Natural killer cell (primary cell): ENCODE data around the gene CDCP2. TPM values are rescaled to one million over a fixed set of nuclear protein-coding genes. Genes with fewer than 3 reads are reported as not detected.
"Not testable (repeated sequence)": the region's sequence is repeated elsewhere in the genome, so short reads cannot be mapped to it uniquely, and the experiment has no call there.

ENCODE experiments used
- ATAC-seq, 3 donors: fragments of 150-1000 bp in 2 of 3; fragments of 200-7000 bp in 1 of 3; cut with Tn5 transposase; 1 replicate in 1 of 3; 2 replicates in 2 of 3; pipeline ENCODE4 v1.10.0; 2021; ENCODE audit warnings: mild to moderate bottlenecking in 2 of 3, moderate library complexity in 2 of 3
- DNase-seq, 2 donors: peaks; one replicate each; pipeline versions ENCODE4 v3.0.0 to v3.0.0-alpha.2; 2013 to 2021; ENCODE audit warnings: mixed read lengths in 1 of 2
- H3K27ac ChIP-seq: one replicate; pipeline ENCODE4 v1.5.1; 2013; ENCODE audit warnings: mild to moderate bottlenecking, low read length
- H3K27me3 ChIP-seq: one replicate; pipeline ENCODE4 v1.6.1; 2013; ENCODE audit warnings: low read length; ENCODE audit not compliant: control insufficient read depth, insufficient read depth
- H3K36me3 ChIP-seq: one replicate; pipeline ENCODE4 v1.6.1; 2013; ENCODE audit warnings: low read length; ENCODE audit not compliant: control insufficient read depth, insufficient read depth
- H3K4me1 ChIP-seq: one replicate; pipeline ENCODE4 v1.6.1; 2013; ENCODE audit warnings: low read length; ENCODE audit not compliant: control insufficient read depth, insufficient read depth
- H3K4me3 ChIP-seq: one replicate; pipeline ENCODE4 v1.5.1; 2013; ENCODE audit warnings: low read length
- H3K9me3 ChIP-seq: one replicate; pipeline ENCODE4 v1.6.1; 2013; ENCODE audit warnings: low read length; ENCODE audit not compliant: control insufficient read depth, insufficient read depth
- H3K27ac Mint-ChIP-seq, 2 donors: one replicate each; pipeline ENCODE4 v1.8.0; 2022; ENCODE audit warnings: mild to moderate bottlenecking in 2 of 2, mixed read lengths in 2 of 2, moderate library complexity in 1 of 2
- H3K27me3 Mint-ChIP-seq, 2 donors: one replicate each; pipeline ENCODE4 v1.8.0; 2022; ENCODE audit warnings: low read depth in 2 of 2, mixed read lengths in 2 of 2
- H3K36me3 Mint-ChIP-seq: one replicate; pipeline ENCODE4 v1.8.0; 2022; ENCODE audit warnings: mixed read lengths
- H3K4me1 Mint-ChIP-seq, 2 donors: one replicate each; pipeline ENCODE4 v1.8.0; 2022; ENCODE audit warnings: mixed read lengths in 2 of 2
- H3K4me3 Mint-ChIP-seq: one replicate; pipeline ENCODE4 v1.8.0; 2022; ENCODE audit warnings: mild to moderate bottlenecking, moderate library complexity, mixed read lengths
- H3K9me3 Mint-ChIP-seq, 2 donors: one replicate each; pipeline ENCODE4 v1.8.0; 2022; ENCODE audit warnings: mixed read lengths in 2 of 2
- WGBS: methylation state at CpG from one replicate; pipeline ENCODE4 v1.1.7; 2013; ENCODE audit warnings: missing lambda C conversion rate; ENCODE audit not compliant: insufficient coverage; 5-methylcytosine and 5-hydroxymethylcytosine counted together
- intact Hi-C: fragments of 100-400 bp; cut with micrococcal nuclease; formaldehyde crosslinking; loops from one replicate; pipeline ENCODE4 v1.14.2; 2022
- total RNA-seq, 4 donors: library from RNA; stranded (reverse); fragments of 120-200 nt in 1 of 4; gene quantifications; one replicate each; pipeline versions ENCODE4 v1.2.3 to v1.2.4, GENCODE V29; 2013 to 2022
- TF ChIP-seq, protein P1 (sequence below): fragments of 200-600 bp; IDR thresholded peaks from one replicate; pipeline ENCODE4 v1.8.0; 2022; ENCODE audit warnings: antibody characterized with exemption

CDCP2 gene
- total RNA-seq, 3 donors from 2014 or later (not counting 1 experiment from before 2014, with no cell fraction given) = 0.30 TPM; not detected in 2

- DNase-seq = no peak
- Mint-ChIP-seq H3K9me3 (no peaks in the 10 kb centered on the region), H3K27me3 (no peaks in the 10 kb centered on the region), H3K4me1 (no peaks in the 10 kb centered on the region), H3K27ac (no peak overlapping the region), H3K4me3 (no peak overlapping the region), H3K36me3 (no peaks in the 10 kb centered on the region)
- Histone ChIP-seq H3K36me3 (no peaks in the 10 kb centered on the region), H3K4me3 (no peak overlapping the region), H3K9me3 (no peaks in the 10 kb centered on the region), H3K27me3 (no peaks in the 10 kb centered on the region), H3K27ac (no peak overlapping the region), H3K4me1 (no peaks in the 10 kb centered on the region)
- 88% methylated on average over 9 of the region's 9 CpGs for WGBS
- intact Hi-C loops = no loop called here
- ATAC-seq = no peak
- TF ChIP-seq, protein P1, sequence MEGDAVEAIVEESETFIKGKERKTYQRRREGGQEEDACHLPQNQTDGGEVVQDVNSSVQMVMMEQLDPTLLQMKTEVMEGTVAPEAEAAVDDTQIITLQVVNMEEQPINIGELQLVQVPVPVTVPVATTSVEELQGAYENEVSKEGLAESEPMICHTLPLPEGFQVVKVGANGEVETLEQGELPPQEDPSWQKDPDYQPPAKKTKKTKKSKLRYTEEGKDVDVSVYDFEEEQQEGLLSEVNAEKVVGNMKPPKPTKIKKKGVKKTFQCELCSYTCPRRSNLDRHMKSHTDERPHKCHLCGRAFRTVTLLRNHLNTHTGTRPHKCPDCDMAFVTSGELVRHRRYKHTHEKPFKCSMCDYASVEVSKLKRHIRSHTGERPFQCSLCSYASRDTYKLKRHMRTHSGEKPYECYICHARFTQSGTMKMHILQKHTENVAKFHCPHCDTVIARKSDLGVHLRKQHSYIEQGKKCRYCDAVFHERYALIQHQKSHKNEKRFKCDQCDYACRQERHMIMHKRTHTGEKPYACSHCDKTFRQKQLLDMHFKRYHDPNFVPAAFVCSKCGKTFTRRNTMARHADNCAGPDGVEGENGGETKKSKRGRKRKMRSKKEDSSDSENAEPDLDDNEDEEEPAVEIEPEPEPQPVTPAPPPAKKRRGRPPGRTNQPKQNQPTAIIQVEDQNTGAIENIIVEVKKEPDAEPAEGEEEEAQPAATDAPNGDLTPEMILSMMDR = no peak
Measured at GRCh38 chr1:54167422-54168139, 14.8 kb upstream of the CDCP2 start.

DNA sequence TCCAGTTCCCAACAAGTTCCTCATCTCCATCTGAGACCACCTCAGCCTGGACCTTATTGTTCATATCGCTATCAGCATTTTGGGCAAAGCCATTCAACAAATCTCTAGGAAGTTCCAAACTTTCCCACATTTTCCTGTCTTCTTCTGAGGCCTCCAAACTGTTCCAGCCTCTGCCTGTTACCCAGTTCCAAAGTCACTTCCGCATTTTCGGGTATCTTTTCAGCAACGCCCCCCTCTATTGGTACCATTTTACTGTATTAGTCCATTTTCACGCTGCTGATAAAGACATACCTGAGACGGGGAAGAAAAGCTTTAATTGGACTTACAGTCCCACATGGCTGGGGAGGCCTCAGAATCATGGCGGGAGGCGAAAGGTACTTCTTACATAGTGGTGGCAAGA lies 13.6 kb upstream of the CDCP2 start:
- H3K9me3 Mint-ChIP-seq, ATAC-seq, intact Hi-C loops, H3K27ac Mint-ChIP-seq, H3K36me3 ChIP-seq, H3K4me1 Mint-ChIP-seq, H3K4me3 ChIP-seq, H3K4me1 ChIP-seq, DNase-seq, H3K36me3 Mint-ChIP-seq, H3K27me3 ChIP-seq, H3K27ac ChIP-seq, H3K27me3 Mint-ChIP-seq, H3K9me3 ChIP-seq, H3K4me3 Mint-ChIP-seq: not testable (repeated sequence)
- 93% methylated on average over 7 of the region's 8 CpGs for WGBS

DNA sequence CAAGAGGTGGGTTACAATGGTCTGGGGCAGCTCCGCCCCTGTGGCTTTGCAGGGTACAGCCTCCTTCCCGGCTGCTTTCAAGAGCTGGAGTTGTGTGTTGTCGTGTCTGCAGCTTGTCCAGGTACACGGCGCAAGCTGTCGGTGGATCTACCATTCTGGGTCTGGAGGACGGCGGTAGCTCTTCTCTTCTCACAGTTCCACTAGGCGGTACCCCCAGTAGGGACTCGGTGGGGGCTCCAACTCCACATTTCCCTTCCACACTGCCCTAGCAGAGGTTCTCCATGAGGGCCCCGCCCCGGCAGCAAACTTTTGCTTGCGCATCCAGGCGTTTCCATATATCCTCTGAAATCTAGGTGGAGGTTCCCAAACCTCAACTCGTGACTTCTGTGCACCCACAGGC lies 12.3 kb upstream of the CDCP2 start:
- Mint-ChIP-seq H3K4me1 (no peaks in the 10 kb centered on the region), H3K9me3 (no peaks in the 10 kb centered on the region), H3K27ac (no peak overlapping the region), H3K36me3 (no peaks in the 10 kb centered on the region), H3K4me3 (no peak overlapping the region), H3K27me3 (no peaks in the 10 kb centered on the region)
- Histone ChIP-seq H3K27ac (no peak overlapping the region), H3K4me3 (no peak overlapping the region), H3K36me3 (no peaks in the 10 kb centered on the region), H3K27me3 (no peaks in the 10 kb centered on the region), H3K9me3 (no peaks in the 10 kb centered on the region), H3K4me1 (no peaks in the 10 kb centered on the region)
- ATAC-seq (no peak), DNase-seq (no peak)
- TF ChIP-seq, protein P1 = no peak
- intact Hi-C loops = no loop called here
- WGBS = 93% methylated on average over 15 of the region's 15 CpGs

DNA sequence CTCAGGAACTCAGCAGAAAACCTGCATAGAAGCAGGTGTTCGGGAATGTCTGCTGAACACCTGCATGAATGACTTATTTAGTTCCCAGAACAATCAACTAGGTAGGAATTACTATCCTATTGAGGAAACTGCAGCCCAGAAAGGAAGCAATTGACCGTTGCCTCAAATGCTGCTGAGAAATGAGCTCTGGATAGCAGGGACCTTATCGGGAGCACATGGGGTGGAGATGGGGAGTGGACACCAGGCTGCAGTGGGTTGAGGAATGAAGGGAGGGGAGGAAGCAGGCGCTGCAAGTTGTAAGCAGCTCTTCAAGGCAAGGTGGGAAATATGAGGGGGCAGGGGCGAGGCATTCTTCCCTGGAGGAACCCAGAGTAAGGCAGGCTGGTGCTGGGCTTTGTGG lies 10.8 kb upstream of the CDCP2 start:
- TF ChIP-seq, protein P1 = no peak
- DNase-seq (no peak), ATAC-seq (no peak)
- 80% methylated on average over 5 of the region's 5 CpGs for WGBS
- Mint-ChIP-seq H3K36me3 (no peaks in the 10 kb centered on the region), H3K9me3 (no peaks in the 10 kb centered on the region), H3K27ac (no peak overlapping the region), H3K4me3 (no peak overlapping the region), H3K4me1 (no peaks in the 10 kb centered on the region), H3K27me3 (no peaks in the 10 kb centered on the region)
- Histone ChIP-seq H3K36me3 (no peaks in the 10 kb centered on the region), H3K27ac (no peak overlapping the region), H3K27me3 (no peaks in the 10 kb centered on the region), H3K9me3 (no peaks in the 10 kb centered on the region), H3K4me1 (no peaks in the 10 kb centered on the region), H3K4me3 (no peak overlapping the region)
- intact Hi-C loops = no loop called here
